Endothelial cell of umbilical vein (primary cell): Measurements from ENCODE around the gene KIF26B. TPM values are rescaled to one million over a fixed set of nuclear protein-coding genes. Genes with fewer than 3 reads are reported as not detected.

Experiments used
- BruUV-seq: library from RNA; stranded (reverse); fragments of 400-500 nt; replicated peaks from 2 replicates; lab custom pipeline; 2021; lab: Mats Ljungman, UMichigan
- CTCF ChIA-PET: fragments of 300-600, 350-600 bp; sonication (Branson Sonifier 250); formaldehyde crosslinking; loops from one replicate; lab custom pipeline; 2021; ENCODE audit warnings: antibody characterized with exemption, inconsistent platforms; lab: Charles Lee
- POLR2A ChIA-PET: fragments of 300-600, 350-600 bp; sonication (Branson Sonifier 250); formaldehyde crosslinking; loops from one replicate; lab custom pipeline; 2021; ENCODE audit warnings: antibody characterized with exemption, inconsistent platforms; lab: Charles Lee
- DNase-seq: peaks from one replicate; pipeline ENCODE4 v3.0.0-alpha.2; 2011; ENCODE audit warnings: low read depth, low spot score
- FAIRE-seq: peaks from 2 replicates; lab custom pipeline; 2011; peaks lifted over from hg19 to GRCh38; lab: Jason Lieb, UNC
- H2AFZ ChIP-seq: 2 replicates; pipeline ENCODE4 v1.6.0; 2012; ENCODE audit warnings: low read depth, low read length, control low read depth, inconsistent platforms
- H3K27ac ChIP-seq: 2 replicates; pipeline ENCODE4 v1.5.1; 2011; ENCODE audit warnings: low read depth, mild to moderate bottlenecking, control low read depth, low read length, moderate library complexity; ENCODE audit not compliant: insufficient read depth
- H3K27me3 ChIP-seq, 2 experiments: 2 replicates each; pipeline versions ENCODE4 v1.6.0 to v1.6.1; 2011; ENCODE audit warnings: low read length in 2 of 2, mixed read lengths in 1 of 2; ENCODE audit not compliant: control insufficient read depth in 2 of 2, insufficient read depth in 2 of 2
- H3K36me3 ChIP-seq, 2 experiments: 2 replicates in 1 of 2; 3 replicates in 1 of 2; pipeline ENCODE4 v1.5.1; 2011; ENCODE audit warnings: low read length in 2 of 2, mild to moderate bottlenecking in 1 of 2, moderate library complexity in 1 of 2; ENCODE audit not compliant: control insufficient read depth in 2 of 2, insufficient read depth in 2 of 2; ENCODE audit errors: extremely low read depth in 1 of 2
- H3K4me1 ChIP-seq: 3 replicates; pipeline ENCODE4 v1.5.1; 2011; ENCODE audit warnings: mild to moderate bottlenecking, low read length; ENCODE audit not compliant: control insufficient read depth, insufficient read depth; ENCODE audit errors: extremely low read depth
- H3K4me2 ChIP-seq: 2 replicates; pipeline ENCODE4 v1.6.1; 2011; ENCODE audit warnings: low read length, control low read depth, mixed read lengths; ENCODE audit not compliant: insufficient read depth
- H3K4me3 ChIP-seq, 3 experiments: fragments of 200-600 bp in 1 of 3; sonication (generic), shearing (Covaris generic) in 1 of 3; replicated peaks in 1 of 3; 2 replicates each; pipeline ENCODE4 v1.5.1; 2011 to 2016; ENCODE audit warnings: control low read depth in 3 of 3, low read length in 3 of 3, mild to moderate bottlenecking in 2 of 3, inconsistent platforms in 1 of 3, low read depth in 1 of 3, moderate library complexity in 1 of 3; ENCODE audit not compliant: insufficient read depth in 1 of 3
- H3K79me2 ChIP-seq: 2 replicates; pipeline ENCODE4 v1.6.0; 2012; ENCODE audit warnings: low read length, inconsistent platforms; ENCODE audit not compliant: control insufficient read depth, insufficient read depth
- H3K9ac ChIP-seq: replicated peaks from 2 replicates; pipeline ENCODE3; 2011; ENCODE audit warnings: low read length, control low read depth; ENCODE audit not compliant: insufficient read depth; ENCODE audit errors: extremely low read depth
- H3K9me1 ChIP-seq: replicated peaks from 3 replicates; pipeline ENCODE4 v1.6.0; 2011; ENCODE audit warnings: mild to moderate bottlenecking, low read length; ENCODE audit not compliant: control insufficient read depth, insufficient read depth; ENCODE audit errors: extremely low read depth
- H3K9me3 ChIP-seq: replicated peaks from 2 replicates; pipeline ENCODE4 v1.5.1; 2012; ENCODE audit warnings: low read length, inconsistent platforms; ENCODE audit not compliant: control insufficient read depth, insufficient read depth
- H4K20me1 ChIP-seq: replicated peaks from 2 replicates; pipeline ENCODE3; 2011; ENCODE audit warnings: mild to moderate bottlenecking, low read length; ENCODE audit not compliant: control insufficient read depth, insufficient read depth; ENCODE audit errors: extremely low read depth
- CTCF ChIP-seq, 2 donors: IDR thresholded peaks; 1 replicate in 1 of 2; 2 replicates in 1 of 2; pipeline ENCODE4 v1.5.1; 2011; ENCODE audit warnings: low read length in 2 of 2, mild to moderate bottlenecking in 2 of 2, moderate library complexity in 2 of 2, control low read depth in 1 of 2, inconsistent platforms in 1 of 2, low read depth in 1 of 2; ENCODE audit not compliant: insufficient read depth in 1 of 2; ENCODE audit errors: extremely low read depth in 1 of 2
- EZH2 ChIP-seq: IDR thresholded peaks from 2 replicates; pipeline ENCODE4 v1.6.1; 2012; ENCODE audit warnings: borderline replicate concordance, low read depth, mild to moderate bottlenecking, moderate library complexity, low read length, inconsistent platforms; ENCODE audit not compliant: severe bottlenecking
- FOS ChIP-seq: IDR thresholded peaks from 2 replicates; pipeline ENCODE4 v1.6.1; 2011; ENCODE audit warnings: mild to moderate bottlenecking, low read length, moderate library complexity, borderline replicate concordance; ENCODE audit not compliant: insufficient read depth
- GATA2 ChIP-seq: IDR thresholded peaks from 2 replicates; pipeline ENCODE4 v1.7.0; 2011; ENCODE audit warnings: low read depth, mild to moderate bottlenecking, moderate library complexity, mixed read lengths, low read length; ENCODE audit not compliant: insufficient read length, insufficient read depth
- JUN ChIP-seq: IDR thresholded peaks from 2 replicates; pipeline ENCODE4 v1.6.1; 2011; ENCODE audit warnings: borderline replicate concordance, low read depth; ENCODE audit not compliant: insufficient read length, insufficient read depth
- MYC ChIP-seq: IDR thresholded peaks from one replicate; pipeline ENCODE4 v1.6.1; 2011; ENCODE audit warnings: mild to moderate bottlenecking, low read depth, low read length
- dilution Hi-C: fragments of 300-500 bp; cut with MboI; formaldehyde crosslinking; loops from one replicate; pipeline ENCODE4 v1.15.0; 2019; ENCODE audit warnings: low sequenced_read_pairs; ENCODE audit not compliant: extremely low pct_ligation_motif_present
- intact Hi-C: fragments of 100-400 bp; cut with micrococcal nuclease; formaldehyde crosslinking; loops from one replicate; pipeline ENCODE4 v1.10.0; 2022
- polyA plus RNA-seq, 4 experiments: library from polyadenylated mRNA; depleted of rRNA in 3 of 4; stranded (reverse) in 3 of 4; unstranded in 1 of 4; fragments of >200 nt; gene quantifications; 2 replicates each; pipeline versions ENCODE4 v1.2.1 to v1.2.3, GENCODE V29; 2011 to 2012; ENCODE audit warnings: missing spikeins in 1 of 4
- total RNA-seq: library from RNA; stranded (reverse); gene quantifications from 2 replicates; pipeline ENCODE4 v1.2.3, GENCODE V29; 2021
- TF ChIP-seq, protein P1 (sequence below): IDR thresholded peaks from 2 replicates; pipeline ENCODE4 v1.6.1; 2011; ENCODE audit not compliant: insufficient read depth, insufficient read length

Gene KIF26B
- total and polyA plus RNA-seq, 2 donors (not counting 3 experiments of a cell fraction or from before 2014, with no cell fraction given) = 0.04 to 0.49 TPM

- Histone ChIP-seq H3K4me1 (no peaks in the 10 kb centered on the region), H3K27ac (no peak overlapping the region), H3K79me2 (no peaks in the 10 kb centered on the region), H3K4me2 (no peak overlapping the region), H3K4me3 (no peak overlapping the region), H3K9ac (no peak overlapping the region), H3K9me1 (no peaks in the 10 kb centered on the region), H3K9me3 (no peaks in the 10 kb centered on the region), H3K27me3 (no peaks in the 10 kb centered on the region), H4K20me1 (no peaks in the 10 kb centered on the region), H2AFZ (no peak overlapping the region), H3K36me3 (no peaks in the 10 kb centered on the region)
- no peak for FAIRE-seq
- ChIA-PET CTCF (no interaction called here), POLR2A (no interaction called here)
- intact Hi-C loops = no loop called here
- dilution Hi-C loops = no loop called here
- no TSS peak for BruUV-seq
- DNase-seq = no peak
- TF ChIP-seq EZH2 (no peak), CTCF (IDR thresholded peaks at IDR 0.05; ENCODE audit: extremely low read depth in 1 of 2, insufficient read depth in 1 of 2, low read depth in 1 of 2, low read length in 2 of 2) (no peak), GATA2 (no peak), MYC (no peak)
These were observed 444.8 kb downstream of the KIF26B start for GRCh38 chr1:245599371-245600174.

DNA sequence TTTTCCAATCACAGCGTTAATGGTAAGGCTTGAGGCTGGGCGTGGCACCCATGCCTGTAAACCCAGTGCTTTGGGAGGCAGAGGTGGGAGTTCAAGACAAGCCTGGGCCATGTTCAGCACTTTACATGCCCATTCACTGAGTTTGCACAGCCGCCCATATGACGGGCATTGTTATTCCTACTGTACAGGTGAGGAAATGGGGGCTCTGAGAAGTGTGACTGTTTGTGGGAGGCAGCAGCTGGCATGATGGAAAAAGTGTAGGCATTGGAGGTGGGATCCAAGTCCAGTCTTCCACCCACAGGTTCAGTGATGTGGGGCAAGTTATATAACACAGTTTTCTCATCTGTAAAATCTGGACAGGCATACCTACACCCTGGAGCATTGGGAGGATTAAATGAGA lies 445.9 kb downstream of the KIF26B start:
- H3K36me3 ChIP-seq = no peaks in the 10 kb centered on the region
- no peaks in the 10 kb centered on the region for H3K4me1 ChIP-seq
- H3K27me3 ChIP-seq = no peaks in the 10 kb centered on the region
- H3K4me2 ChIP-seq = no peak overlapping the region
- H3K9me1 ChIP-seq = no peaks in the 10 kb centered on the region
- POLR2A ChIA-PET = no interaction called here
- dilution Hi-C loops (no loop called here), intact Hi-C loops (no loop called here)
- H3K9me3 ChIP-seq = no peaks in the 10 kb centered on the region
- BruUV-seq = no TSS peak
- FAIRE-seq = no peak
- H3K9ac ChIP-seq = no peak overlapping the region
- H4K20me1 ChIP-seq = no peaks in the 10 kb centered on the region
- H3K79me2 ChIP-seq = no peaks in the 10 kb centered on the region
- no peak overlapping the region for H3K4me3 ChIP-seq
- CTCF ChIA-PET = no interaction called here
- TF ChIP-seq CTCF (IDR thresholded peaks at IDR 0.05; ENCODE audit: extremely low read depth in 1 of 2, insufficient read depth in 1 of 2, low read depth in 1 of 2, low read length in 2 of 2) (no peak), FOS (no peak), JUN (no peak)
- TF ChIP-seq, protein P1, sequence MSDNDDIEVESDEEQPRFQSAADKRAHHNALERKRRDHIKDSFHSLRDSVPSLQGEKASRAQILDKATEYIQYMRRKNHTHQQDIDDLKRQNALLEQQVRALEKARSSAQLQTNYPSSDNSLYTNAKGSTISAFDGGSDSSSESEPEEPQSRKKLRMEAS = no peak
- no peak overlapping the region for H3K27ac ChIP-seq
- H2AFZ ChIP-seq = no peak overlapping the region
- DNase-seq = no peak
